ENCODE measurements around the gene DOCK2. TPM values are rescaled to one million over a fixed set of nuclear protein-coding genes. Genes with fewer than 3 reads are reported as not detected.
A peak's percentile ranks its signal among the peaks of the same experiment; 100 is the strongest.

The DOCK2 gene
- total RNA-seq, 4 donors from 2014 or later, result 3.1 to 3.9 (median 3.3) TPM

DNA sequence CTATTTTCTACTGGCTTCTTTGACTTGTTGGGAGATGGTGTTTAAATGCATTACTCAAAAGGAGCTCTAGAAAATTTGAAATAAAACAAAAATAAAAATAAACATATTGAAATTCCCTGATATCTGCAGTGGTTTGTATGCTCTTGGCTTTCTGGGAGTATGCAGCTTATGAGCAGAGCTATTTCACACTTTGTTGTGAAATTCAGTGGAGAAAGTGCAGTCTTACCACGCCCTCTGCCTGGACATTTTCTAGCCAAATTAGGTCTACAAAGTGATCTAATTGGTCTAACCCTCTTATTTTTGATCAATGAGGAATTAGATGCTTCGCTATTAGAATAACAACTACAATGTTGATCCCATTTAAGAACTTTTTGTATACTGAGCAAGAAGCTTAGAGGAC is 276.4 kb downstream of the DOCK2 start:
- 76 to 85% methylated on average over 2 of the region's 2 CpGs for WGBS, 2 donors
- no peak for DNase-seq (ENCODE audit: low spot score in 2 of 2)
- intact Hi-C loops (cut with DNase I; ENCODE audit: low total_unique reads), result no loop called here
- no peak overlapping the region for H3K4me3 ChIP-seq (ENCODE audit: low read depth, poor library complexity, severe bottlenecking)
- TF ChIP-seq POLR2A (IDR thresholded peaks at IDR 0.05), result no peak
- TF ChIP-seq, protein P1, sequence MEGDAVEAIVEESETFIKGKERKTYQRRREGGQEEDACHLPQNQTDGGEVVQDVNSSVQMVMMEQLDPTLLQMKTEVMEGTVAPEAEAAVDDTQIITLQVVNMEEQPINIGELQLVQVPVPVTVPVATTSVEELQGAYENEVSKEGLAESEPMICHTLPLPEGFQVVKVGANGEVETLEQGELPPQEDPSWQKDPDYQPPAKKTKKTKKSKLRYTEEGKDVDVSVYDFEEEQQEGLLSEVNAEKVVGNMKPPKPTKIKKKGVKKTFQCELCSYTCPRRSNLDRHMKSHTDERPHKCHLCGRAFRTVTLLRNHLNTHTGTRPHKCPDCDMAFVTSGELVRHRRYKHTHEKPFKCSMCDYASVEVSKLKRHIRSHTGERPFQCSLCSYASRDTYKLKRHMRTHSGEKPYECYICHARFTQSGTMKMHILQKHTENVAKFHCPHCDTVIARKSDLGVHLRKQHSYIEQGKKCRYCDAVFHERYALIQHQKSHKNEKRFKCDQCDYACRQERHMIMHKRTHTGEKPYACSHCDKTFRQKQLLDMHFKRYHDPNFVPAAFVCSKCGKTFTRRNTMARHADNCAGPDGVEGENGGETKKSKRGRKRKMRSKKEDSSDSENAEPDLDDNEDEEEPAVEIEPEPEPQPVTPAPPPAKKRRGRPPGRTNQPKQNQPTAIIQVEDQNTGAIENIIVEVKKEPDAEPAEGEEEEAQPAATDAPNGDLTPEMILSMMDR (IDR thresholded peaks at IDR 0.05), result no peak

DNA sequence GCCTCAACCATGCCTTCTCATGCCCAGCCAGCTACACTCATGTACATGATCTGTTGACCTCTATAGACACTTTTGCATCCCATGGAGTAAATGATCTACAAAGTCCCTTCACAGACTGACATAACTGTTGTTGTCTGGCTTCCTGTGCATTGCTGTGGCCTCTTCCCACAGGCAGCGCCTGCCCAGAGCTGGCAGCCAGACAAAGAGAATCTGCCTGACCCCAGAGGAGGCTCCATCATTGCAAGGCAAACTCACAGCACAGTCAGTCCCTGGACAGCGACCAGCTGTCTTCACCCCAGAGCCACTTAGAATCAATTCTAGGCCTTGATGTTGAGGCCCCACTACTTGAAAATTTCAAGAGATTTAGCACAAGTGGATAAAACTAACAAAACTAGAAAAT is 277.7 kb downstream of the DOCK2 start:
- 39 to 69% methylated on average over 2 of the region's 2 CpGs for WGBS, 2 donors

DNA sequence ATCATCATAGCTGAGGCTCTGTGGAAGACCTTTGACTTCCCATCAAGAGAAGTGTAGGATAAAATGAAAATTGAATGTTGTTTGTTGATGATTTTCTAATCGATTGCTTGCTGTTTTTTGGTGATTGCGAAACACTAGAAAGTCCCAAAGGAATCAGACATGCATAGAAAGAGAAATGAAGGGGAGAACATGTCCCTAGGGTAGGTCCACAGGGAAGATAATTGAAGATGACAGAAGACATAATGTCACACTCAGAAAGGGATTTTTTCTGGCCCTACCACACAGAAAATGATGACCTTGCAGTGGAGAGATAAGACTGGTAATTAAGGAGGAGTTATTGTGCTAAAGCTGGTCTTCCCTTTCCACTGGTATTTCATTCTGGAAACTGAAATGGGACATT is 280.4 kb downstream of the DOCK2 start:
- TF ChIP-seq, protein P1 (IDR thresholded peaks at IDR 0.05), result no peak
- TF ChIP-seq POLR2A (IDR thresholded peaks at IDR 0.05), result no peak
- intact Hi-C loops (cut with DNase I; ENCODE audit: low total_unique reads), result no loop called here
- 74 to 78% methylated on average over 2 of the region's 2 CpGs for WGBS, 2 donors
- DNase-seq (ENCODE audit: low spot score in 2 of 2), result no peak
- no peak overlapping the region for H3K4me3 ChIP-seq (ENCODE audit: low read depth, poor library complexity, severe bottlenecking)

More for the DNA sequence above, 277.7 kb downstream of the DOCK2 start:
- TF ChIP-seq, protein P1 (IDR thresholded peaks at IDR 0.05), result no peak
- no peak for TF ChIP-seq POLR2A (IDR thresholded peaks at IDR 0.05)
- intact Hi-C loops (cut with DNase I; ENCODE audit: low total_unique reads), result no loop called here
- DNase-seq (ENCODE audit: low spot score in 2 of 2), result peak; percentile 20 to 85
- H3K4me3 ChIP-seq (ENCODE audit: low read depth, poor library complexity, severe bottlenecking), result no peak overlapping the region

DNA sequence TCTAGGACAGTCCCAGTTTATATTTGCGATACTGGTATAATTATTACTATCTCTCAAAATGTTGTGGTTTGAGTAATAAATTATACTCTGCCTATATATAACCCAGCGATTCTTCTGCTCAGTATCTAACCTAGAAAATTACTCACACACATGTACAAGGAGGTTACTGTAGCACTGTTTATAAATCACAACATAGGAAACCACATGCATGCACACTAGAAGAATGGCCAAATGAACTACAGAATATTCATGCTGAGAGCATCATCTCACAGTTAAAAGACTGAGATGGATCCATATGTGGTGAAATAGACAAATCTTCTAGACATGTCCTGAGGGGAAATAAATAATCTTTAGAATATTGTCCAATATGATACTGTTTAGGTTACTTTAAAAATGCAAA is 281.2 kb downstream of the DOCK2 start:
- WGBS, 2 donors, result 76 to 77% methylated on average over 2 of the region's 2 CpGs
- no peak for DNase-seq (ENCODE audit: low spot score in 2 of 2)
- no peak overlapping the region for H3K4me3 ChIP-seq (ENCODE audit: low read depth, poor library complexity, severe bottlenecking)
- TF ChIP-seq, protein P1 (IDR thresholded peaks at IDR 0.05), result no peak
- TF ChIP-seq POLR2A (IDR thresholded peaks at IDR 0.05), result no peak
- intact Hi-C loops (cut with DNase I; ENCODE audit: low total_unique reads), result no loop called here

DNA sequence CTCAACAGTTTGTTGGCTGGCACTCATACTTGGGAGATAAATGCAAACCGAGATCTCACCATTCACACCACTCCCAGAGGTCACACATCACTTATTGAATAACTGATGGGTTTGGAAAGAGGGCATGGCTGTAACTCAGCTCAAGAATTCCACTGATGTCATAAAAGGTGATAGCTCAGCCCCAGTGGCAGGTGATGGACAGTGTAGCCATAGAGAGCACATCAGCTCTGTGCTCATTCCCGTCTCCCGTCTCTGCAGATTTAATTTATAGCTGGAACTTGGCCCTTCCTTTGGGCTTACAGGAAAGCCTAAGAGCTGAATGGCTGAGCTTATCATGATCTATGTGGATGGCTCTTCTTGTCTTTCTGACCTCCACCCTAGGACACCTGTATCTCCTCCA is 283.4 kb downstream of the DOCK2 start:
- TF ChIP-seq POLR2A (IDR thresholded peaks at IDR 0.05), result no peak
- TF ChIP-seq, protein P1 (IDR thresholded peaks at IDR 0.05), result no peak
- no peak for DNase-seq (ENCODE audit: low spot score in 2 of 2)
- intact Hi-C loops (cut with DNase I; ENCODE audit: low total_unique reads), result no loop called here
- no peak overlapping the region for H3K4me3 ChIP-seq (ENCODE audit: low read depth, poor library complexity, severe bottlenecking)
- WGBS, 2 donors, result 36% methylated on average over 3 of the region's 3 CpGs

DNA sequence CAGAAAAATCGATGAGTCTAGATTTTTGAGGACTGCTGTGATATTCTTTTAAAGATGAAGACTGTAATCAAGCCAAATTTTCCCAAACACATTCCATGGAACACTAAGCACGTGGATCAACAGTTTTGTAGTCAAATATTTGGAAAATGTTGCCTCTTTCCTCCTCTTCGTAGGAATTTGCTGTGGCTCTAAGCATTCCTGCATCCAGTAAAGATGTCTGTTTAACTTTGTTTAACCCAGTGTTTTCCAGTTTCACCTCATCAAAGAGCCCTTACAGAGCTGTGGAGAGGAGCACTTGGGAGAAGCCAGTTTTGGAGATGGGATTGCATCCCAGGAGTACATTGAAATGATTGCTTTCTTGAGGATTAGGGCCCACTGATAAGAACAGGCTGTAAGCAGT is 284.3 kb downstream of the DOCK2 start:
- no peak for DNase-seq (ENCODE audit: low spot score in 2 of 2)
- intact Hi-C loops (cut with DNase I; ENCODE audit: low total_unique reads), result no loop called here
- H3K4me3 ChIP-seq (ENCODE audit: low read depth, poor library complexity, severe bottlenecking), result no peak overlapping the region
- TF ChIP-seq, protein P1 (IDR thresholded peaks at IDR 0.05), result no peak
- no peak for TF ChIP-seq POLR2A (IDR thresholded peaks at IDR 0.05)
- WGBS, 2 donors, result 54 to 61% methylated on average over 3 of the region's 3 CpGs

Data from lower leg skin (tissue), 4 donors.